Activated naive CD8-positive, alpha-beta T cell treated with anti-CD3 and anti-CD28 coated beads, Interleukin-2, amount 10 ng/mL, durations not matched to agents 7 days and 5 days (primary cell): ENCODE data around the gene KIF1A. TPM values are rescaled to one million over a fixed set of nuclear protein-coding genes. Genes with fewer than 3 reads are reported as not detected.

ENCODE experiments used
- ATAC-seq: fragments of 150-1000 bp; cut with Tn5 transposase; one replicate; pipeline ENCODE4 v1.10.0; 2021; ENCODE audit warnings: low read depth, moderate library complexity
- POLR2A ChIA-PET: fragments of 350-600 bp; sonication (Branson Sonifier 250); formaldehyde crosslinking; loops from one replicate; lab custom pipeline; 2021; ENCODE audit warnings: antibody characterized with exemption; lab: Charles Lee
- DNase-seq: peaks from one replicate; pipeline ENCODE4 v3.0.0; 2021
- H3K27ac Mint-ChIP-seq: one replicate; pipeline ENCODE4 v1.8.0; 2022; ENCODE audit warnings: mild to moderate bottlenecking, mixed read lengths
- H3K27me3 Mint-ChIP-seq: one replicate; pipeline ENCODE4 v1.8.0; 2022; ENCODE audit warnings: mild to moderate bottlenecking, moderate library complexity, mixed read lengths
- H3K36me3 Mint-ChIP-seq: one replicate; pipeline ENCODE4 v1.8.0; 2021; ENCODE audit warnings: mild to moderate bottlenecking, mixed read lengths
- H3K4me1 Mint-ChIP-seq: one replicate; pipeline ENCODE4 v1.8.0; 2021; ENCODE audit warnings: mixed read lengths
- H3K4me3 Mint-ChIP-seq: one replicate; pipeline ENCODE4 v1.8.0; 2022; ENCODE audit warnings: mild to moderate bottlenecking, moderate library complexity, mixed read lengths
- H3K9me3 Mint-ChIP-seq: one replicate; pipeline ENCODE4 v1.8.0; 2021; ENCODE audit warnings: mixed read lengths
- total RNA-seq, 2 experiments: library from RNA; stranded (reverse); gene quantifications; one replicate each; pipeline ENCODE4 v1.2.3, GENCODE V29; 2021

Gene KIF1A
- total RNA-seq, 2 experiments from 2014 or later: 2.0 to 2.3 TPM

- POLR2A ChIA-PET: no interaction called here
- H3K9me3 Mint-ChIP-seq: no peaks in the 10 kb centered on the region
- peaks cover 1% of the 10 kb centered on the region for H3K4me1 Mint-ChIP-seq
- H3K36me3 Mint-ChIP-seq: no peaks in the 10 kb centered on the region
- no peaks in the 10 kb centered on the region for H3K27me3 Mint-ChIP-seq
- H3K27ac Mint-ChIP-seq: no peak overlapping the region
- DNase-seq (no peak), ATAC-seq (no peak)
- no peak overlapping the region for H3K4me3 Mint-ChIP-seq
Measured at GRCh38 chr2:240737958-240738357, 82.1 kb downstream of the KIF1A start.

GRCh38 chr2:240737512-240737911 is 82.5 kb downstream of the KIF1A start:
- Mint-ChIP-seq H3K9me3 (no peaks in the 10 kb centered on the region), H3K27me3 (no peaks in the 10 kb centered on the region), H3K36me3 (no peaks in the 10 kb centered on the region), H3K4me1 (peaks cover 1% of the 10 kb centered on the region), H3K4me3 (no peak overlapping the region), H3K27ac (no peak overlapping the region)
- POLR2A ChIA-PET: no interaction called here
- ATAC-seq (no peak), DNase-seq (no peak)

GRCh38 chr2:240736281-240737250 is 83.5 kb downstream of the KIF1A start:
- Mint-ChIP-seq H3K9me3 (no peaks in the 10 kb centered on the region), H3K27me3 (no peaks in the 10 kb centered on the region), H3K4me3 (no peak overlapping the region), H3K4me1 (peaks cover 1% of the 10 kb centered on the region), H3K27ac (no peak overlapping the region), H3K36me3 (no peaks in the 10 kb centered on the region)
- no peak for ATAC-seq
- no peak for DNase-seq
- POLR2A ChIA-PET: no interaction called here

- Mint-ChIP-seq H3K27me3 (peaks cover 2% of the 10 kb centered on the region), H3K4me3 (no peak overlapping the region), H3K4me1 (peaks cover 1% of the 10 kb centered on the region), H3K9me3 (no peaks in the 10 kb centered on the region), H3K36me3 (no peaks in the 10 kb centered on the region), H3K27ac (no peak overlapping the region)
- POLR2A ChIA-PET: no interaction called here
- no peak for DNase-seq
- no peak for ATAC-seq
Measured at GRCh38 chr2:240735476-240735875, 84.5 kb downstream of the KIF1A start.

GRCh38 chr2:240734756-240735155 is 85.3 kb downstream of the KIF1A start:
- H3K27me3 Mint-ChIP-seq: peaks cover 2% of the 10 kb centered on the region
- no peak for DNase-seq
- H3K4me1 Mint-ChIP-seq: peaks cover 1% of the 10 kb centered on the region
- no peak overlapping the region for H3K27ac Mint-ChIP-seq
- ATAC-seq: no peak
- no peak overlapping the region for H3K4me3 Mint-ChIP-seq
- POLR2A ChIA-PET: no interaction called here
- no peaks in the 10 kb centered on the region for H3K36me3 Mint-ChIP-seq
- no peaks in the 10 kb centered on the region for H3K9me3 Mint-ChIP-seq

- H3K36me3 Mint-ChIP-seq: no peaks in the 10 kb centered on the region
- no peak overlapping the region for H3K27ac Mint-ChIP-seq
- no peak overlapping the region for H3K4me3 Mint-ChIP-seq
- H3K9me3 Mint-ChIP-seq: no peaks in the 10 kb centered on the region
- POLR2A ChIA-PET: no interaction called here
- ATAC-seq: no peak
- H3K27me3 Mint-ChIP-seq: peaks cover 2% of the 10 kb centered on the region
- peaks cover 1% of the 10 kb centered on the region for H3K4me1 Mint-ChIP-seq
- no peak for DNase-seq
Measured at GRCh38 chr2:240733803-240734495, 86.1 kb downstream of the KIF1A start.

- POLR2A ChIA-PET: no interaction called here
- Mint-ChIP-seq H3K36me3 (no peaks in the 10 kb centered on the region), H3K27ac (no peak overlapping the region), H3K27me3 (peaks cover 2% of the 10 kb centered on the region), H3K4me1 (peaks cover 1% of the 10 kb centered on the region), H3K4me3 (no peak overlapping the region), H3K9me3 (no peaks in the 10 kb centered on the region)
- ATAC-seq (no peak), DNase-seq (no peak)
Measured at GRCh38 chr2:240732911-240733622, 87.0 kb downstream of the KIF1A start.

GRCh38 chr2:240732184-240732583 is 87.8 kb downstream of the KIF1A start:
- H3K4me3 Mint-ChIP-seq: no peak overlapping the region
- H3K27me3 Mint-ChIP-seq: peaks cover 2% of the 10 kb centered on the region
- no peaks in the 10 kb centered on the region for H3K36me3 Mint-ChIP-seq
- POLR2A ChIA-PET: no interaction called here
- no peak for DNase-seq
- H3K9me3 Mint-ChIP-seq: no peaks in the 10 kb centered on the region
- H3K4me1 Mint-ChIP-seq: peaks cover under 1% of the 10 kb centered on the region
- no peak overlapping the region for H3K27ac Mint-ChIP-seq
- ATAC-seq: no peak

GRCh38 chr2:240731178-240731545 is 88.9 kb downstream of the KIF1A start:
- H3K4me1 Mint-ChIP-seq: no peaks in the 10 kb centered on the region
- no peak for ATAC-seq
- no peak overlapping the region for H3K4me3 Mint-ChIP-seq
- no peak for DNase-seq
- H3K9me3 Mint-ChIP-seq: no peaks in the 10 kb centered on the region
- no peaks in the 10 kb centered on the region for H3K36me3 Mint-ChIP-seq
- no peak overlapping the region for H3K27ac Mint-ChIP-seq
- POLR2A ChIA-PET: no interaction called here
- peaks cover 2% of the 10 kb centered on the region for H3K27me3 Mint-ChIP-seq

GRCh38 chr2:240730501-240731177 is 89.4 kb downstream of the KIF1A start:
- no peak overlapping the region for H3K4me3 Mint-ChIP-seq
- H3K36me3 Mint-ChIP-seq: no peaks in the 10 kb centered on the region
- H3K9me3 Mint-ChIP-seq: no peaks in the 10 kb centered on the region
- DNase-seq (no peak), ATAC-seq (no peak)
- POLR2A ChIA-PET: no interaction called here
- H3K4me1 Mint-ChIP-seq: no peaks in the 10 kb centered on the region
- peaks cover 2% of the 10 kb centered on the region for H3K27me3 Mint-ChIP-seq
- H3K27ac Mint-ChIP-seq: no peak overlapping the region

GRCh38 chr2:240728827-240729226 is 91.2 kb downstream of the KIF1A start:
- no peaks in the 10 kb centered on the region for H3K9me3 Mint-ChIP-seq
- DNase-seq (no peak), ATAC-seq (no peak)
- H3K36me3 Mint-ChIP-seq: no peaks in the 10 kb centered on the region
- POLR2A ChIA-PET: no interaction called here
- H3K27ac Mint-ChIP-seq: no peak overlapping the region
- peaks cover 2% of the 10 kb centered on the region for H3K27me3 Mint-ChIP-seq
- H3K4me3 Mint-ChIP-seq: no peak overlapping the region
- H3K4me1 Mint-ChIP-seq: no peaks in the 10 kb centered on the region

GRCh38 chr2:240728361-240728760 is 91.7 kb downstream of the KIF1A start:
- H3K36me3 Mint-ChIP-seq: no peaks in the 10 kb centered on the region
- ATAC-seq: no peak
- POLR2A ChIA-PET: no interaction called here

GRCh38 chr2:240727913-240728312 is 92.1 kb downstream of the KIF1A start:
- POLR2A ChIA-PET: no interaction called here
- DNase-seq (no peak), ATAC-seq (no peak)
- Mint-ChIP-seq H3K27ac (no peak overlapping the region), H3K4me1 (no peaks in the 10 kb centered on the region), H3K9me3 (no peaks in the 10 kb centered on the region), H3K27me3 (peaks cover 2% of the 10 kb centered on the region), H3K4me3 (no peak overlapping the region), H3K36me3 (no peaks in the 10 kb centered on the region)

More at GRCh38 chr2:240728361-240728760, 91.7 kb downstream of the KIF1A start:
- H3K27me3 Mint-ChIP-seq: peaks cover 2% of the 10 kb centered on the region
- no peaks in the 10 kb centered on the region for H3K9me3 Mint-ChIP-seq
- no peak for DNase-seq
- no peak overlapping the region for H3K27ac Mint-ChIP-seq
- H3K4me3 Mint-ChIP-seq: no peak overlapping the region
- H3K4me1 Mint-ChIP-seq: no peaks in the 10 kb centered on the region
